ENCODE measurements around the gene ZNF804A.

DNA sequence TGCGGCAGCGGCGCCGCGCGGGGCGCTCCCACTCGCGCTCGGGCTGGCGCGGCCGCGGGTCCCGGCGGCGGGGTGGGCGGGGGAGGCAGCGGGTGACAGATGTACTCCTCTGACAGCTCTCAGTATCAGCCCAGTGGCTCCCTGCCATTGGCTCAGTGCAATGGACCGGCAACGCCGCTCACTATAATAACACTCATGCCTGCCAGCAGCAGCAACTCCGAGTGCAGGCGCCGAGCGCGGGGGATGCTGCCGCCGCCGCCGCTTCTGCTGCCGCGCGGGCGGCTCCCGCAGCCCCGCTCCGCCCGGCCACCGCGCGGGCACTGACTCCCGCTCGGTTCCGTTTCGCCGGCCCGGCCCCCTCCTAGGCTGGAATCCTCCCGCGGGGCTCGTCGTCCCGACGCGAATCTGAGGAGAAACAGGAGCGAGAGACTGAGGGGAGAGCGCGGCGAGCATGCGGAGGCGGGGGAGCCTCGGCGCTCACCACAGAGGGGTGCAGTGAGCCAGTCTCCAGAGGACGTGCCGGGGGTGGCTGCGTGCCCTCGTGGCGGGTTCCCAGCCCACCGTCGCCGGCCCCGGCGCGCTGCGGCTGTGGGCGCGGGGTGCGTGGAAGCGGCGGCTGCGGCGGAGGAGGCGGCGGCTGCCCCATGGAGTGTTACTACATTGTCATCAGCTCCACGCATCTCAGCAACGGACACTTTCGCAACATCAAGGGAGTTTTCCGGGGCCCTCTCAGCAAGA, at the start of gene ZNF804A:
- TF ChIP-seq EZH2phosphoT487 (IDR thresholded peaks at IDR 0.05; ENCODE audit: insufficient read depth, low read depth): no peak
- no peak for TF ChIP-seq EZH2 (IDR thresholded peaks at IDR 0.05; ENCODE audit: insufficient read depth, poor library complexity, severe bottlenecking)

All from GM23248 (cell line).